Epithelial cell of proximal tubule (primary cell): ENCODE results near the gene FKBP8. TPM values are rescaled to one million over a fixed set of nuclear protein-coding genes. Genes with fewer than 3 reads are reported as not detected.

Experiments
- DNase-seq: peaks from one replicate; pipeline ENCODE4 v3.0.0-alpha.2; 2011; ENCODE audit warnings: low read depth
- H3K4me3 ChIP-seq: 2 replicates; pipeline ENCODE4 v1.5.1; 2011; ENCODE audit warnings: low read depth, mild to moderate bottlenecking, low read length
- total RNA-seq: library from RNA; depleted of rRNA; stranded (reverse); fragments of >200 nt; gene quantifications from 2 replicates; pipeline ENCODE4 v1.2.3, GENCODE V29; 2015
- TF ChIP-seq, protein P1 (sequence below): conservative IDR thresholded peaks from 2 replicates; pipeline ENCODE4 v1.5.1; 2012; ENCODE audit warnings: low read depth, mild to moderate bottlenecking, low read length

The FKBP8 gene
- total RNA-seq, 1 donor from 2014 or later: 315 TPM

DNA sequence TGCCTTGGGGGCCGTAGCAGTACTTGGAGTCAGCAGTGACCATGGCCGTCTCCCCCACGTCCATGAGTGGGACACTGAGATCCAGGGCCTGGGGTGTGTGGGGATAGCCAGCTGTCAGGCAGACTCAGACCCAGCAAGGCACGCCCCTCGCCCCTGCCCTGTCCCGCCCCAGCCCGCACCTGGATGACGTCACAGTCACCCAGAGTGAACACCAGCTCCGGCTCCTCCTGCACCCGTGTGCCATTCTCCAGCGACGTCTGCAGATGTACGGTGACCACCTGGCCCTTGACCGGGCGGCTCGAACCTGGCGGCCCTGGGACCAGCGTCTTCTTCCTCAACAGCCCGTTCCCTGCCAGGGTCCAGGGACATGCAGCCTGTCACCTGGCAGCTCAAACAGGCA is 4.0 kb downstream of the FKBP8 start:
- no peak overlapping the region for H3K4me3 ChIP-seq
- TF ChIP-seq, protein P1, sequence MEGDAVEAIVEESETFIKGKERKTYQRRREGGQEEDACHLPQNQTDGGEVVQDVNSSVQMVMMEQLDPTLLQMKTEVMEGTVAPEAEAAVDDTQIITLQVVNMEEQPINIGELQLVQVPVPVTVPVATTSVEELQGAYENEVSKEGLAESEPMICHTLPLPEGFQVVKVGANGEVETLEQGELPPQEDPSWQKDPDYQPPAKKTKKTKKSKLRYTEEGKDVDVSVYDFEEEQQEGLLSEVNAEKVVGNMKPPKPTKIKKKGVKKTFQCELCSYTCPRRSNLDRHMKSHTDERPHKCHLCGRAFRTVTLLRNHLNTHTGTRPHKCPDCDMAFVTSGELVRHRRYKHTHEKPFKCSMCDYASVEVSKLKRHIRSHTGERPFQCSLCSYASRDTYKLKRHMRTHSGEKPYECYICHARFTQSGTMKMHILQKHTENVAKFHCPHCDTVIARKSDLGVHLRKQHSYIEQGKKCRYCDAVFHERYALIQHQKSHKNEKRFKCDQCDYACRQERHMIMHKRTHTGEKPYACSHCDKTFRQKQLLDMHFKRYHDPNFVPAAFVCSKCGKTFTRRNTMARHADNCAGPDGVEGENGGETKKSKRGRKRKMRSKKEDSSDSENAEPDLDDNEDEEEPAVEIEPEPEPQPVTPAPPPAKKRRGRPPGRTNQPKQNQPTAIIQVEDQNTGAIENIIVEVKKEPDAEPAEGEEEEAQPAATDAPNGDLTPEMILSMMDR: no peak
- DNase-seq: no peak

DNA sequence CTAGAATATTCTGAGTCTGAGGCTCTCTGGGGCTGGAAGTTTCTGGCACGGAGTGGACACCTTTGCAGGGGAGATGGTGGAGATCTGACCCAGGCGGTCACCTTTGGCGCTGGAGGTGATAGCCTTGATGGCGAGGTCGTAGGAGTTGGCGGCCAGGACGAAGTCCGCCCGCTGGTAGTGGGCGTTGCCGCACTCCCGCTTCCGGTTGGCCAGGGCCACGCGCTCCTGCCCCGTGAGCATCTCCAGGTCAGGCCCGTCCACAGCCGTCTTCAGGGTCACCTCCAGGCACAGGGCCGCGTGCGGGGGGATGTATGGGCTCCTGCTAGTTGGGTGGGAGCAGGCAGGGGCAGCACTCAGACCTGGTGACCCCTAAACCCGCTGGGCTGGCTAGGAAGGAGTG is 5.3 kb downstream of the FKBP8 start:
- TF ChIP-seq, protein P1: no peak
- no peak overlapping the region for H3K4me3 ChIP-seq
- DNase-seq: no peak

DNA sequence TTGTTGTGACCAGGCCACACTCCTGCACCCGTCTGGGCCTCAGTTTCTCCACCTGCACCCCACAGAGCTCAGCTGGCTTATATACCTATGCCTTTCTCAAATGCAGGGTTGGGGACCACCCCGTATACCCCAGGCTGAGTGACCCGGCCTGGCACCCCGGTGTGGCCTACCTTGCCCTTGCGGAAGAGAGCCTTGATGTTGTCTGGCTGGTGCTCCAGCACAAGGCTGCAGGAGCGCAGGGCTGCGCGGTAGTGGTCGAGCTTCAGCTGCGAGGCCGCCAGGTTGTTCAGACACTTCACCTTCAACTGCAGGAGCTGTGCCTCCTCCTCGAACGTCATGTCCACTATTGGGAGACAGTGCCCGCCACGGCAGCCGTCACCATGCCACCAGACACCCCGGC is 5.9 kb downstream of the FKBP8 start:
- H3K4me3 ChIP-seq: no peak overlapping the region
- TF ChIP-seq, protein P1: no peak
- DNase-seq: no peak

DNA sequence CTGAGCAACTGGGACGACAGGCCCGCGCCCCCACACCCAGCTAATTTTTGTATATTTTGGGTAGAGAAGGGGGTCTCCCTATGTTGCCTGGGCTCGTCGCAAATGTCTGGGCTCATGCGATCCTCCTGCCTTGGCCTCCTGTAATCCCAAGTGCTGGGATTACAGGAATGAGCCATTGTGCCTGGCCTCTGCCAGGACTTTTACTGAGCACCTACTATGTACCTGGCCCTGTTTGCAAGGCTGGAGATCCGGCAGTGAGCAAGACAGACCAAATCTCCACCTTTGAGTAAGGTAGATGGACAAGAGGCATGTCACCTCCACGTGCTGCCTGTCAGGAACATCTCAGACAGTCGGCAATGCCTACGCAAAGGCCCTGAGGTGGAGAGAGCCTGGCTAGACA is 6.9 kb downstream of the FKBP8 start:
- no peak for DNase-seq
- TF ChIP-seq, protein P1: no peak
- no peak overlapping the region for H3K4me3 ChIP-seq

DNA sequence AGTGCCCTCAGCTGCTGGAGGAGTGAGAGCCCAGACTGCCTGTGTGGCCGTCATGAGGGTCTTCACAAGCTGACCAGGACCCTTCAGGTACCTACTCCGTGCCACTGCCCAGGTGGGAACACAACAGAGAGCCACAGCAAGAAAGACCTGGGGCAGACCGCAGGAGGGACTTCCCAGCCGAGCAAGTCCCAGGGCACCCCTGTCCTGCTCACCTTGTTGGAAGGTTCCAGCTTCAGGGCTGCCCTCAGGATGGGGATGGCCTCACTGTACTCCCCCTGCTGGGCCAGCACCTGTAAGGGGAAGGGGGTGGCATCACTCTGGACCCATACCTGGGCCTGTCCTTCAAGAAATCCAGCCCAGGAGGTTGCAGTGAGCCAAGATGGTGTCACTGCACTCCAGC is 10.3 kb downstream of the FKBP8 start:
- DNase-seq: no peak
- H3K4me3 ChIP-seq: no peak overlapping the region
- TF ChIP-seq, protein P1: no peak

DNA sequence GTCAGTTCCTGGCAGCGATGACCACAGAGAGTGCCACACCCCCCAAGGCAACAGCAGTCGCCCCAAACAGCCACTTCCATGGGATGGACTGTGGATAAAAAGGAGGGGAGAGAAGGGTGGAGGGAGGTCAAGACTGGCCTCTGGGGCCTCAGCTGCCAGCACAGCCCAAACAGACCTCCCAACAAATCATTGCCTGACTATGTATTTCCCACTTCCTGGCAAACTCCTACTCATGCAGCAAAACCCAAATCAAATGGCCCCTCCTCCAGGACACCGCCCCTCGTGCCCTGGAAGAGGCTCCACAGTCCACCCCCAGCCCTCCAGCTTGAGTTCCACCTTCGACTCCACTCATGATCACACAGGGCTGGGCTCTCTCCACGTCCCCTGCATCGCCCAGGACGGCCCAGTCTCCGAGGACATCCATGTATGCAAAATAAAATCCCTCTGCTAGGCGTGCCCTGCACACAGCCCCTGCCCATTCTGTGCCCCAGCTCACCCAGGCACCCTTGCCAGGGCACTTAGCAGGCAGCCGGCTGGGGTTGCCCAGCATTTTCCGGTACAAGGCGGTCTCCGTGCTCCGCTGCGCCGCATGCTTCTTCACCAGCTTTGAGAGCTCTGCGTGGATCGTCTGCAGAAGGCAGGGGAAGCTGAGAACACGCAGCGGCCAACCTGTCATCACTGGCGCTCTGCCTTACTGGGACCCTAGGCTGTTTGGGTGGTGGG is 11.0 kb downstream of the FKBP8 start:
- no peak overlapping the region for H3K4me3 ChIP-seq
- no peak for DNase-seq
- TF ChIP-seq, protein P1: no peak

DNA sequence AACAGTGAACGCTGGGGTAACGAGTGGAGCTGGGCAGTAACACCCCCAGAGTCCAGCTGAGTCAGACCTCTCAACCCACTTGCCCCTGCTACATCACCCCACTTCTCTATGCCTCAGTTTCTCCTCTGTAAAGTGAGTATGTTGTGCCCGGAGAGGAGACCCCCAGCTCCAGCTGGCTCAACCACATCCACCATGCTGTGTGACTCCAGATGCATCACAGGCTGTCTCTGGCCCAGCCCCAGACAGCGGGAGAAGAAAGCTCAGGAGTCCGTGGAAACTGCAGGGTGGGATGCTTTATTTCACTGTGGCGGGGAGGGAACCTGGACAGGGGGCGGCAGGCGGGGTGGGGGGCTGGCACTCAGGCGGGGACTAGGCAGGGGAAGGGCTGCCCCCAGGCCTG is 11.9 kb downstream of the FKBP8 start:
- TF ChIP-seq, protein P1: no peak
- no peak for DNase-seq
- H3K4me3 ChIP-seq: no peak overlapping the region
